Measurements from ENCODE around the gene ATP10A.
A peak's percentile ranks its signal among the peaks of the same experiment; 100 is the strongest.

ATP10A gene

GRCh38 chr15:25711164-25711563 is 152.0 kb downstream of the ATP10A start:
- Histone ChIP-seq H3K27ac (no peak overlapping the region), H3K4me3 (no peak overlapping the region)
- no peak for TF ChIP-seq CTCF (IDR thresholded peaks at IDR 0.05)
- no peak for DNase-seq (ENCODE audit: low spot score)

DNA sequence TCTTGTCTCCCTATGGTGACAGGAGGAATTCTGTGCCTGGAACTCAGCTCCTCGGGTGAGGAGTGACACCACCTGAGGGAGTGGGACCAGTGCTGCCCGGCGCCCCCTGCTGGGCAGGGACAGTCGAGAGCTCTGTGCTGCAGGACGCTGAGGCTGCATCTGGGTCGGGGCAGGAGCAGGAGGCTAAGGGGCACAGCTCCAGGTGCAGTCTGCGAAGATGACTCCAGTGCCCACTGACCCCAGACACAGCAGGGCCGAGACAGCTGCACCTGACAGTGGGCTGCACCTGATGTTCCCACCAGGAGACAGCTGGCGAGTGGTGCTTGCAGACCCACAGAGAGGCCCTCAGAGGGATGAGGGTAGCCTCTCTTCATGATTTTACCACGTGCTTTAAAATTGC is 152.9 kb downstream of the ATP10A start:
- peak; percentile 38 for TF ChIP-seq CTCF (IDR thresholded peaks at IDR 0.05)
- Histone ChIP-seq H3K27ac (no peak overlapping the region), H3K4me3 (no peak overlapping the region)
- no peak for DNase-seq (ENCODE audit: low spot score)

DNA sequence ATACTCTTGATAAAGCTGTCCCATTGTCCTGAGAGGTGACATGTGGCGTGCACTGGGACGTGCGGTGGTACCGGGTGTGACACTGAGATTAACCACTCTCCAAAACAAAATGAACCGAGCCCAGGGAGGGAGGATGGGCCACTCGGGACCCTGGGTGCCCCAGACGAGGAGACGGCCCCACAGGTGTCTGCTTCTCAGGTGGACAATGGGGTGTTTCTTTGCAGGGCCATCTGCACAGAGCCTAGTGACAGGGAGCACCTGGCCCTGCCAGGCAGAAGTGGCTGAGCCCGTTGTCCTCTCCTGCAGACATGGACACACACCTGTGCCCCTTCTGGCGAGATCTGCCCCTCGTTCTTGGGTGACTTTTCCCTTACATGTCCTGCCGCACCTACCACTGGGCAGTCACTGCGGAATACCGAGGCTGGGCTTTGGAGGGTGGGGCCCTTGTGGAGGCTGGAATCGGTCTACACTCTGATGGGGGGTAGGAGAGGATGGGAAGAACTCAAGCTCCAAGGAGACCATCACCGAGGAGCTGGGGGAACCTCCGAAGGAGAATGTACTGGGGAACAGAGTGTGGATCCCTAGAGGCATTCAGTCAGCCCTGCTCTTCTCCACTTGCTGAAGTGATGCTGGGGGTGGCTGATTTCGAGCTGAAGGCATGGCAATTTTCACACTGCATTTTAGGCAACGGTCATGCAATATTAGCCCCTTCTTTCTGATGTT is 153.5 kb downstream of the ATP10A start:
- no peak for DNase-seq (ENCODE audit: low spot score)
- peak overlapping the region in 1 of 2 donors; percentile 47 for H3K27ac ChIP-seq
- no peak overlapping the region for H3K4me3 ChIP-seq
- TF ChIP-seq CTCF (IDR thresholded peaks at IDR 0.05): no peak

DNA sequence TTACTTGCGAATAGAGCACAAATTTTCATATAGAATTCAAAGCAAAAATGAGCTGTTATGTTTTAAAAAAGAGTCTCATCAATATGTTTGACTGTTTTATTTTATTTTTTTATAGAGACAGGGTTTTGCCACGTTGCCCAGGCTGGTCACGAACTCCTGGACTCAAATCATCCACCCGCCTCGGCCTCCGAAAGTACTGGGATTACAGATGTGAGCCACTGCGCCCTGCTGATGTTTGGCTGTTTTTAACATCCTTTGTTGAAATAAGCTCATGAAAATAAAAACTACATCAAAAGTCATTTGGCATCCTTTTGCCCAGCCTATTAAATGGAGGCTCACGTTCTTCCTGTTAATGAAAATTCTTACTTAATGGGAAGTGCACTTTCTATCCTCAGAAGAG is 154.7 kb downstream of the ATP10A start:
- Histone ChIP-seq H3K27ac (no peak overlapping the region), H3K4me3 (no peak overlapping the region)
- no peak for TF ChIP-seq CTCF (IDR thresholded peaks at IDR 0.05)
- no peak for DNase-seq (ENCODE audit: low spot score)

- no peak for DNase-seq (ENCODE audit: low spot score)
- H3K4me3 ChIP-seq: no peak overlapping the region
- no peak overlapping the region for H3K27ac ChIP-seq
- no peak for TF ChIP-seq CTCF (IDR thresholded peaks at IDR 0.05)
Measured at GRCh38 chr15:25707656-25708365, 155.3 kb downstream of the ATP10A start.

GRCh38 chr15:25706176-25706955 is 156.8 kb downstream of the ATP10A start:
- TF ChIP-seq CTCF (IDR thresholded peaks at IDR 0.05): no peak
- DNase-seq (ENCODE audit: low spot score): no peak
- Histone ChIP-seq H3K4me3 (no peak overlapping the region), H3K27ac (no peak overlapping the region)
